Activated gamma-delta T cell (primary cell): ENCODE results near the gene GJA5.

Source experiments
- DNase-seq: peaks from one replicate; lab custom pipeline; 2025; lab: John Stamatoyannopoulos, UW

GJA5 gene

GRCh38 chr1:147729315-147729714, 31.1 kb downstream of the GJA5 start:
- DNase-seq: no peak

GRCh38 chr1:147726168-147726567, 34.2 kb downstream of the GJA5 start:
- no peak for DNase-seq

- DNase-seq: no peak
These were observed 34.7 kb downstream of the GJA5 start for GRCh38 chr1:147725685-147726084.

- DNase-seq: no peak
These were observed 36.6 kb downstream of the GJA5 start for GRCh38 chr1:147723691-147724323.

GRCh38 chr1:147722124-147722523, 38.3 kb downstream of the GJA5 start:
- no peak for DNase-seq

- DNase-seq: no peak
These were observed 38.7 kb downstream of the GJA5 start for GRCh38 chr1:147721716-147722115.

GRCh38 chr1:147720557-147720956, 39.8 kb downstream of the GJA5 start:
- no peak for DNase-seq

GRCh38 chr1:147719711-147720225, 40.6 kb downstream of the GJA5 start:
- no peak for DNase-seq

GRCh38 chr1:147719029-147719698, 41.2 kb downstream of the GJA5 start:
- DNase-seq: no peak

- DNase-seq: no peak
These were observed 42.7 kb downstream of the GJA5 start for GRCh38 chr1:147717706-147718097.

GRCh38 chr1:147717051-147717705, 43.2 kb downstream of the GJA5 start:
- no peak for DNase-seq

GRCh38 chr1:147712605-147713004, 47.8 kb downstream of the GJA5 start:
- no peak for DNase-seq
